Measurements from ENCODE around the gene RPL41. TPM values are rescaled to one million over a fixed set of nuclear protein-coding genes. Genes with fewer than 3 reads are reported as not detected.

RPL41 gene
- total RNA-seq, 4 donors from 2014 or later = 2,553 to 3,094 (median 2,929) TPM

- DNase-seq (ENCODE audit: low spot score) (no peak), ATAC-seq (ENCODE audit: low FRiP score) (no peak)
- TF ChIP-seq CTCF (IDR thresholded peaks at IDR 0.05) = no peak
Observed at GRCh38 chr12:56159482-56160192, 43.2 kb downstream of the RPL41 start.

GRCh38 chr12:56160193-56160763, 43.8 kb downstream of the RPL41 start:
- DNase-seq (ENCODE audit: low spot score) = no peak

GRCh38 chr12:56160894-56161689, 44.7 kb downstream of the RPL41 start:
- no peak for ATAC-seq (ENCODE audit: low FRiP score)
- no peak for TF ChIP-seq CTCF (IDR thresholded peaks at IDR 0.05)
- DNase-seq (ENCODE audit: low spot score) = no peak

More at GRCh38 chr12:56160193-56160763, 43.8 kb downstream of the RPL41 start:
- no peak for ATAC-seq (ENCODE audit: low FRiP score)
- TF ChIP-seq CTCF (IDR thresholded peaks at IDR 0.05) = no peak

DNA sequence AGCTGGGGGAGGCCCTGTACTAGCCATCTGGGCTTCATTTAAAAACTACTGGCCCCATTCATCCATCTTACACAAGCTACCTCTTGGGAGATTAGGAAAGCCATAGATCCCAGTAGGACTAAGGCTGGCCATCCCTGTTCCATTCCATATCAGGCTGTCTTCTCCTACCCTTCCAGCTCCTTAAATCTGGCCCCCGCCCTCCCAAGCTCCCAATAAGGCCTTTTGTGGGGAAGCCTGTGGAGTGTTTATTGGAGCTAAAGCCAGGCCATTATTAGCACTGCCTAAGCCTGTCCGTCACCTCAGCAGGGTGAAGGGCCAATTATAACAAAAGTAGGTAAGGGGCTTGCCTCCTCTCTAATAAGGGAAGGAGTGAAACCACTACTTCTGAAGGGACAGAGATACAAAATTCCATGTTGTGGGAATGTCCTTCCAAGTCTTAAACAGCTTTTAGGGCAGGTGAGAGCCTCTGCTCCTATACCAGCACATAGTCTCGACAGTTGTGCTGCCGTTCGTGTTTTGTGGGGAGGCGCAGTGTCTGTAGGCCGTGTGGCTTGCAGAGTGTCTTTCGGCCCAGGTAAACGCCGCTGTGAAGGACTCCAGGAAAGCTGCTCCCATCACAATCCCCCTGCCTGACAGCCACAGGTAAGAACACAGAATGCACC, 45.4 kb downstream of the RPL41 start:
- no peak for TF ChIP-seq CTCF (IDR thresholded peaks at IDR 0.05)
- no peak for ATAC-seq (ENCODE audit: low FRiP score)
- no peak for DNase-seq (ENCODE audit: low spot score)

DNA sequence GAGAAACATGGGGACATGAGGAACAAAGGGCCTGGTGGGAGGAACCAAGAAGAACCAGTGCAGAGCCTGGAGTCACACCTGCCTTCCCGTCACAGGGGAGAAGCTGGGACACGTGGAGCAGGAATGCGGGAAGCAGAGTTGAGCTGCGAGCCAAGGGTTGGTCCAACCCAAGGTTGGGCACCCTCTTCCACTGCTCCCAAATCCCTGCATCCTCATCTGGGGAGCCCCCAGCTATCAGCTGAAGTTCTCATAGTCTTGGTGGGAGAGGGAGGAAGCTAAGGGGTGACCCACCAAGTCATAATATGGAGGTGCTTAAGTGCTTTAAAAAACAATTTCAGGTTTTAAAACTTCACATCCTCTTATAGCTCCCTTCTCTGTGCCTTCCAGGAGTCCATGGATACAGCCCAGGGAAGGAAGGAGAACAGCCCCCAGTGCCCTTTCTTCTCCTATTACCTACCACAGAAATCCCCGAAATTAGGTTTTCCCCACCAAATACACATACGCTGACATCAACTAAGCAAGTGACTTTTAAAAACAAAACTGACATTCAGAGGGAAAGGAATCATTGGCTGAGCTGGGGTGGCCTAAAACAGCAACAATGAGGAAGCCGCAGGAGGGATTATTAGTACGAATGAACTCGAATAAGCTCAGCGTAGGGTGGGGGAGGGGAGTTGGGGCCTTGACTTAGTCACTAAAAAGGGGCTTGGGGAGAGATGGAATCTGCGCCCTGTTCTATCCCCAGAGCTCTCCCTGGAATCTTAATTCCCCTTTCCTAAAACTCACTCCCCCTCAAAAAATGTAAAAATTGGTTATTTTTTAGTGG, 46.2 kb downstream of the RPL41 start:
- no peak for TF ChIP-seq CTCF (IDR thresholded peaks at IDR 0.05)
- DNase-seq (ENCODE audit: low spot score) = no peak
- ATAC-seq (ENCODE audit: low FRiP score) = no peak
